Gastrocnemius medialis (tissue), 4 donors: Measurements from ENCODE around the gene TRIM69. TPM values are rescaled to one million over a fixed set of nuclear protein-coding genes. Genes with fewer than 3 reads are reported as not detected.
"Not testable (repeated sequence)": the region's sequence is repeated elsewhere in the genome, so short reads cannot be mapped to it uniquely, and the experiment has no call there.

Experiments
- ATAC-seq, 2 donors: fragments of 150-250 bp; one replicate each; pipeline ENCODE4 v1.9.1; 2016
- DNase-seq, 2 donors: peaks; one replicate each; pipeline ENCODE4 v3.0.0-alpha.2; 2019
- H3K27ac ChIP-seq, 4 donors: fragments of 200-600 bp; sonication (generic); 1 replicate in 1 of 4; 2 replicates in 3 of 4; pipeline ENCODE4 v1.5.1; 2016 to 2018; ENCODE audit warnings: mild to moderate bottlenecking in 2 of 4, moderate library complexity in 1 of 4
- H3K27me3 ChIP-seq, 3 donors: fragments of 200-600 bp; sonication (generic) in 2 of 3; 1 replicate in 1 of 3; 2 replicates in 2 of 3; pipeline versions ENCODE4 v1.5.1 to v1.6.0; 2016 to 2019; ENCODE audit warnings: mild to moderate bottlenecking in 1 of 3, moderate library complexity in 1 of 3
- H3K36me3 ChIP-seq, 2 donors: fragments of 200-600 bp; sonication (generic) in 1 of 2; one replicate each; pipeline ENCODE4 v1.5.1; 2017 to 2018
- H3K4me1 ChIP-seq, 2 donors: fragments of 200-600 bp; sonication (generic) in 1 of 2; one replicate each; pipeline ENCODE4 v1.5.1; 2016 to 2017; ENCODE audit warnings: mild to moderate bottlenecking in 2 of 2
- H3K4me3 ChIP-seq, 4 donors: fragments of 200-600 bp; sonication (generic) in 3 of 4; 1 replicate in 1 of 4; 2 replicates in 3 of 4; pipeline ENCODE4 v1.5.1; 2016 to 2019; ENCODE audit warnings: mild to moderate bottlenecking in 2 of 4
- H3K9me3 ChIP-seq, 3 donors: fragments of 200-600 bp; sonication (generic) in 2 of 3; 1 replicate in 1 of 3; 2 replicates in 2 of 3; pipeline ENCODE4 v1.5.1; 2016 to 2019
- CTCF ChIP-seq, 5 experiments: fragments of 450-650 bp in 3 of 5; fragments of 200-600 bp in 2 of 5; sonication (generic) in 2 of 5; IDR thresholded peaks in 4 of 5; conservative IDR thresholded peaks in 1 of 5; 1 replicate in 4 of 5; 2 replicates in 1 of 5; pipeline ENCODE4 v1.5.1; 2016 to 2019; ENCODE audit warnings: antibody characterized with exemption in 5 of 5, mild to moderate bottlenecking in 3 of 5, moderate library complexity in 3 of 5
- POLR2A ChIP-seq, 2 donors: fragments of 450-650 bp; IDR thresholded peaks; one replicate each; pipeline ENCODE4 v1.6.1; 2017; ENCODE audit warnings: antibody characterized with exemption in 2 of 2, mild to moderate bottlenecking in 2 of 2, moderate library complexity in 2 of 2
- in situ Hi-C, 4 donors: fragments of 200-750 bp; cut with MboI; loops; one replicate each; pipeline versions ENCODE4 v1.15.0 to v1.8.0; 2017; ENCODE audit warnings: low sequenced_read_pairs in 4 of 4
- intact Hi-C: fragments of 100-400 bp; cut with DNase I; formaldehyde crosslinking; loops from one replicate; pipeline ENCODE4 v1.15.1; 2023; ENCODE audit warnings: low total_unique reads
- total RNA-seq, 4 donors: library from RNA; depleted of rRNA; stranded (reverse); fragments of >200 nt; gene quantifications; one replicate each; pipeline versions ENCODE4 v1.1.0 to v1.2.3, GENCODE V29; 2016

Gene TRIM69
- total RNA-seq, 4 donors from 2014 or later = 13.5 to 20.8 (median 17.6) TPM

- DNase-seq (no peak), ATAC-seq (no peak)
- Histone ChIP-seq H3K9me3 (no peaks in the 10 kb centered on the region), H3K4me1 (no peaks in the 10 kb centered on the region), H3K4me3 (no peak overlapping the region), H3K27me3 (no peaks in the 10 kb centered on the region), H3K27ac (no peak overlapping the region), H3K36me3 (no peaks in the 10 kb centered on the region)
- intact Hi-C loops (no loop called here), in situ Hi-C loops (no loop called here)
- TF ChIP-seq CTCF (IDR thresholded peaks at IDR 0.05 in 4 of 5, conservative IDR thresholded peaks at IDR 0.05 in 1 of 5) = no peak
- no peak for TF ChIP-seq POLR2A (IDR thresholded peaks at IDR 0.05)
These were observed 26.9 kb downstream of the TRIM69 start for GRCh38 chr15:44763187-44763586.

- no peak overlapping the region for H3K27ac ChIP-seq
- ATAC-seq (no peak), DNase-seq (no peak)
- no peaks in the 10 kb centered on the region for H3K4me1 ChIP-seq
- H3K36me3 ChIP-seq = no peaks in the 10 kb centered on the region
- H3K27me3 ChIP-seq = no peaks in the 10 kb centered on the region
- no peaks in the 10 kb centered on the region for H3K9me3 ChIP-seq
- intact Hi-C loops (no loop called here), in situ Hi-C loops (no loop called here)
- no peak overlapping the region for H3K4me3 ChIP-seq
- TF ChIP-seq CTCF (IDR thresholded peaks at IDR 0.05 in 4 of 5, conservative IDR thresholded peaks at IDR 0.05 in 1 of 5) (no peak), POLR2A (IDR thresholded peaks at IDR 0.05) (no peak)
These were observed 27.5 kb downstream of the TRIM69 start for GRCh38 chr15:44763848-44764247.

- ATAC-seq = no peak
- Histone ChIP-seq H3K4me1 (no peaks in the 10 kb centered on the region), H3K36me3 (no peaks in the 10 kb centered on the region), H3K27me3 (no peaks in the 10 kb centered on the region), H3K27ac (no peak overlapping the region), H3K4me3 (no peak overlapping the region), H3K9me3 (no peaks in the 10 kb centered on the region)
- in situ Hi-C loops (no loop called here), intact Hi-C loops (no loop called here)
- TF ChIP-seq POLR2A (IDR thresholded peaks at IDR 0.05) (no peak), CTCF (IDR thresholded peaks at IDR 0.05 in 4 of 5, conservative IDR thresholded peaks at IDR 0.05 in 1 of 5) (no peak)
- no peak for DNase-seq
These were observed 28.7 kb downstream of the TRIM69 start for GRCh38 chr15:44765036-44765435.

- no peak for DNase-seq
- Histone ChIP-seq H3K27me3 (no peaks in the 10 kb centered on the region), H3K36me3 (no peaks in the 10 kb centered on the region), H3K9me3 (no peaks in the 10 kb centered on the region), H3K4me3 (no peak overlapping the region), H3K4me1 (no peaks in the 10 kb centered on the region), H3K27ac (no peak overlapping the region)
- ATAC-seq = no peak
- intact Hi-C loops = no loop called here
- no peak for TF ChIP-seq POLR2A (IDR thresholded peaks at IDR 0.05)
- TF ChIP-seq CTCF (IDR thresholded peaks at IDR 0.05 in 4 of 5, conservative IDR thresholded peaks at IDR 0.05 in 1 of 5) = no peak
- in situ Hi-C loops = no loop called here
These were observed 33.2 kb downstream of the TRIM69 start for GRCh38 chr15:44769521-44769920.

GRCh38 chr15:44770715-44771114 is 34.4 kb downstream of the TRIM69 start:
- H3K9me3 ChIP-seq, H3K4me3 ChIP-seq, H3K27ac ChIP-seq, DNase-seq, H3K27me3 ChIP-seq, H3K4me1 ChIP-seq, intact Hi-C loops, H3K36me3 ChIP-seq, ATAC-seq, in situ Hi-C loops: not testable (repeated sequence)
